Measurements from ENCODE around the gene TMEM41A.
"Not testable (repeated sequence)": the region's sequence is repeated elsewhere in the genome, so short reads cannot be mapped to it uniquely, and the experiment has no call there.

TMEM41A gene

DNA sequence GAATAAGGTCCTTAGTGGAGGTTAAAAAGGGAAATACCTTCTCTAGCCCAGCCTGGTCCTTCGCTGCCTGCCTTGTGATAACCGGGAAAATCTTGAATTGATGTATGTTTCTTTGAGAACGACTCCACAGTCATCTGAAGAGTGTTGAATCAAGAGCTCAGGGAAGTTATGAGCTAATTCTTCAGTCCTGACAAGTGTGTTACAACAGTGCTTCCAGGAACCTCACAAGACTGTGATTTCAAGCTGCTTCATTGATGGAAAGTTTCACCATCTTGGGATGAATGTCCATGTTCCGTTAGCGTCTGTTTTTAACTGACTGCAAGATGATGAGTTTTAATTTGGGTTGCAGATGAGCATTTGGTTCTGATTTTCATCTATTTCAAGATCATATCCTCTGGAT lies 12.4 kb downstream of the TMEM41A start:
- DNase-seq: no peak

GRCh38 chr3:185484296-185484695 lies 14.5 kb downstream of the TMEM41A start:
- DNase-seq: no peak

DNA sequence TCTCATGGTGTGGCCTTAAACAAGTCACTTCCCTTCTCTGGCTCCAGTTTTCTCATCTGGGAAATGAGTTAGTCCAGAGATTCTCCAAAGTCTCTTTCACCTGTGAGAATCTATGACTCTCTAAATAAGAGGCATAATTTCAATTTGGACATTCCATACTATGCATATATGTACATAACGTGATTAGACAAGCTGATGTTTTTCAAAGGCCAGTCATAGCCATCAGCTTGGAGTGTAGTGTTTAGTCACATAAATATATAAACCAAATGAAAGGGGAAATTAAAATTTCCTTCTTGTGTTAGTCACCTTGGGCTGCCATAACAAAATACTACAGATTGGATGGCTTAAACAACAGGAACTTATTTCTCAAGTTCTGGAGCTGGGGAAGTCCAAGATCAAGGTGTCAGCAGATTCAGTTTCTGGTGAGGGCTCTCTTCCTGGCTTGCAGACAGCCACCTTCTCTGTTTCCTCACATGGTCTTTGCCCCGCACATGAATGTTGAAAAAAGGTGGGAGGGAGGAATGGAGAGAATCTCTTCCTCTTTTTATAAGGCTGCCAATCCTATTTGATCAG lies 19.4 kb downstream of the TMEM41A start:
- DNase-seq: no peak

DNA sequence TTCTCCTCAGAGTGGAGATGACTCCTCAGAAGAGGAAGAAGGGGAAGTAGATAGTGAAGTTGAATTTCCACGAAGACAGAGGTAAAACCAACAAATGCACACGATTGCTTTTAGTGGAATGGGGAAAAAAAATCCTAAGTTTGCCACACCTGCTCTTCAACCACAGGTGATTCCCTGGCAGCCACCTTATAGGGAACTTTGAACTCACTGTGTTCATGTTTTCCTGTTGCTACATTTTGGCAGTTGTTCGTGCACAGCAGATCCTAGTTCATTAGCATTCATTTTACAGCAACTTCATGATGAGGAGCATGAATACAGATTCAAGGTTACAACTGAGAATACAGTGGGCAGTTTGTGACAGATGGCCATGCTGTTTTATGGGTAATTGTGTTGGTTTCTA lies 21.5 kb downstream of the TMEM41A start:
- DNase-seq: no peak

GRCh38 chr3:185474922-185475321 lies 23.9 kb downstream of the TMEM41A start:
- not testable (repeated sequence) for DNase-seq

- DNase-seq: no peak
Observed at GRCh38 chr3:185473290-185473815, 25.5 kb downstream of the TMEM41A start.

DNA sequence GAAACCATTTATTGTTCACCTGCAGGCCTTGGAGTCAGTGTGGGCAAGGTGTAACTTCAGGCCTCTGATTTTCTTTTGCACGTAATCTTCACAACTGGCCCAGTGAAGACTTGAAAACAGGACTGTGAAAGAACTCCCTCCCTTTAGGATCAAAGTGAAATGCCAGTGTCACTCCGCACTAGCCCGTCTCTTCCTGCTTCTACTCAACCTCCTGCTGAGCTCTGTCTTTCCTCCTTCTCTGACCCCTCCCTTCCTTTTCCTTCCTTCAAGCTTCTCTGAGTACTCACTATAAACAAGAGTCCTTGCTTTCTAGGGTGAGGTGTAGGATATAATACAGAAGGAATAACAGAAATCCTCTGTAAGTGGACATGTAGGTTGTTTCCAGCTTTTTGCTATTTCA lies 28.5 kb downstream of the TMEM41A start:
- DNase-seq: no peak

DNA sequence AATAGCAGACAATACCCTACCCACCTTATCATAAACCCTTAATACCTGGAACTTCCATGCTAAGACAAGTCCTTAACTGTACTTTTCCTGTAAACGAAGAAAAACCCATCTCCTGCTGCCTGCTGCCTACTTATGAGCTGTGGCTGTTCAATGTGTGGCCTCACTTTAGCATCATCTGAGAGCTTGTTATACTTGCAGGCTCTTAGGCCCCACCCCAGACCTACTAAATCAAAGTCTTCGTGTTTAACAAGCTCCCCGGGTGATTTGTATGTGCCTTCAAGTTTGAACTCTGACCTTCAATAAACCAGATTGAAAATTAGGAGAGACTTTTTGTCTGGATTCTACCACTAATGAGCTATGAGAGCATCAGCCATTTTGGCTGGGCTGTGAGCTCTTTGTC lies 29.3 kb downstream of the TMEM41A start:
- no peak for DNase-seq

- DNase-seq: not testable (repeated sequence)
Observed at GRCh38 chr3:185466123-185466522, 32.7 kb downstream of the TMEM41A start.

- no peak for DNase-seq
Observed at GRCh38 chr3:185465471-185465870, 33.4 kb downstream of the TMEM41A start.

DNA sequence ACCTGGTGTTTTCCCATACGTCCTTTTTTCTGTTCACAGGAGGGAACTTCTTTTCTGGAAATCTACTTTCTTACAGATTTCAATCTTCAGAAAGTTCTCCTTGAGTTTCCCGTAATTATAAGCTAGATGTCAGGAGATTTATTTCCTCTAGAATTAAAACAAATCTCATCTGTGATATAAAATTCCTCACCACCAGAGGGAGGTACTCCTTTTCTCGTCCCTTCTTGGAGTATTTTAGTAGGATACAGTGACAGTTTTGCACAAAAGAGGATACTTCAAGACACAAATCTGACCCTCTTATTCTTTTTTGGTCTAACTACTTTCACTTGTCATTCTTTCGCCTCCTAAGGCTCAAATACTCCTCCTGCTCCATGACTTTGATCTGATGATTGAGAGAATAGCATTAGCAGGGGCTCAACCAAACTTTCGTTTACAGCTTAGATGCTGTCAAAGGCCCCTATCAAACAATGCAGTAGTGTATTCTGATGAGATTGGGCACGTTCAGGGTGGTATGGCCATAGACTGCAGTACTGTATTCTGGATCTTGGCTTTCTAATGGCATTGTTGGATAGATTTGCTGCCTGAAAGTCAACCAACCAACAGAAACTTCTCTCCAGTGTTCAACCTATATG lies 38.0 kb downstream of the TMEM41A start:
- DNase-seq: no peak

DNA sequence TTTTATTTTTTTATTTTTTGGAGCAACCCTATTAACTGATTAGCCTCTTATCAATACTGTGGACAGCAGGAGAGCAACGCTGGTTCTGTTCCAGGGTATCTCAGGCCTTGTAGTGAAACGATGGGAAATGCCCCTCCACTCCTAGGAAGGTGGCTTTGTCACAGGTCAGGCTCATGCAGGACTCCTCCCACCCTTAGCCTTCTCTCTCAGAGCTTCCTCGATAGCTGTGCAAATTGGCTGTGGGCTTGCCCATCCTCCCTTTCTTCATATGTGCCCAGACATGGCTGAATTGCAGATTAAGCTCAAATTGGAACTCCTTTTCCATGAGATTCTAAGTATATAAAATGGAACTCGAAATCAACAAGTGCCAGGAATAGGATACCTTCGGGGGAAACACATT lies 38.5 kb downstream of the TMEM41A start:
- no peak for DNase-seq

- no peak for DNase-seq
Observed at GRCh38 chr3:185457376-185457775, 41.5 kb downstream of the TMEM41A start.

GRCh38 chr3:185451432-185451831 lies 47.4 kb downstream of the TMEM41A start:
- DNase-seq: not testable (repeated sequence)

DNA sequence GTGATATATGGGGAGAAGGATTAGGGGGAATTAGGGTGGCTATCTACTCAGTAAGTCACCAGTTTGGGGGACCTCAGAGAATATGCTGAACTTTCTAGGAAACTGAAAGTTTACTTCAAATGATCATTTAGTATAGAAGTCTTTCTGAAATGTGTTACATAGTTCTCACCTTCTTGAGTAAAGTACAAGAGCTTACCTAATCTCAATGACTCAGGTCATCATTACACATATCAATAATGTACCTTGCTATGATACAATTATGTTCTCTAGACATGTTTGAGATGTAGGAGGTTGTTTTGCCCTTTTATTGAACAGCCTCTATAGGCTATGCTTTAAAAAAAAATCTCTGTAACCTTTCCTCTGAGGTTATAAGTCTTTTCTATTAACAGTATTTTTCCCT lies 50.7 kb downstream of the TMEM41A start:
- no peak for DNase-seq

DNA sequence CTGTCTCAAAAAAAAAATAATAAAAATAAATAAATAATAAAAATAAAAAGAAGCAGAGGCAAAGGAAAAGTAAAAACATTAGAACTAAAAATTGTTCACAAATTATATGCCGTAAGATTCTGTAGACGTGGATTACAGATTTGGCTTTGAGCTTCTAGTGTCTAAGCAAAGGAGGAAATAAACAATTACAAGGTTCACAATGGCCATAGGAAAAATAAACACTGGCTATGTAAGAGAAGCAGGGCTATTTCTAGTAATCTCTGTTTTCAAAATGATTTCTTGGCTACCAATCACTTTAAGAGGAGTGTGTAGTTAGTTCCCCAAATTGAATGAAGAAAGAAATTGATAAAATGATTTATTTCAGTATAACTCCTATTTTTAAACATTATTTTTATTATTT lies 54.5 kb downstream of the TMEM41A start:
- no peak for DNase-seq

DNA sequence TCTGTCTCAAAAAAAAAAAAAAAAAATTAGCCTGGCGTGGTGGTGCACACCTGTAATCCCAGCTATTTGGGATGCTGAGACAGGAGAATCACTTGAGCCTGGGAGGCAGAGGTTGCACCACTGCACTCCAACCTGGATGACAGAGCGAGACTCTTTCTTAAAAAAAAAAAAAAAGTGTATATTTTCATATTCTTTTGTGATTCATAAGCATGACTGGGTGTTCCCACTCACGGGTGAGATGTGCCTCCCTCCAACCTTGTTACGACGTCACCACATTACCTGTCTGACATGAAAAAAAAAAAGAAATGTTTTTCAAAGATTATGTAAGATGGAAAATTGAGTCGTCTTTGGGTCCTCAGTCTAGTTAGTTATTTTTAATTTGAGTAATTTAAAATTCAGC lies 56.8 kb downstream of the TMEM41A start:
- DNase-seq: no peak

DNA sequence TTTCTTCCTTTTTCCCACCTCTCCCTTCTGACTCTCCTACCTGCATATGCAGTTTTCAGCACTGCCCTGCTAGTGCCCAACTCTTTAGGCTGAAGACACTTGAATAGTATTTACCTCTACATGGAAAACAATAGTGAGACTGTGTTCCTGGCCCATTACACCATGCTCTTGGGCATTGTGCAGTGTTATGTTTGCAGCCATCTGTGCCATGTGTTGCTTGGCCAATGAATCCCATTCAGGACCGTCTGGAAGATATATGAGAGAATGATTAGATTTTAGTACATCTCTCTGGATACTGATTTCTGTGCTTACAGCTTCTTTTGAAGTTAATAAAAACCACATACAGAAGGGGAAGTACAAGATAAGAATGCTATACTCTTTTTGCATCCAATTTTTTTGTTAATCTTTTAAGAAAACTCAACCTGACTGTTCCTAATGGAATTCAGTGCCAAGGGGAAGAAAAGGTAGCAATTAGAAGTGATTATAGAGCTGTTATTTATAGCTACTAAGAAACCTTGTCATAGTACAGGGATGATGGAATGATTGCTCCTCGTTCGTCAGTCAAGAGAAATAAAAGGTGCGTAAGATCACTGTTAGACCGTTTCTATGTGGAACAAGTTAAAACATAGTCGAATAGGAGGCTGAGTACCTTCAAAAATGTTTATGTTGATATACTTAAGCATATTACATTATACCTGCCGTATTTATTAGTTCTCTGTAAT lies 58.9 kb downstream of the TMEM41A start:
- DNase-seq: no peak

Data from stimulated activated CD4-positive, alpha-beta T cell treated with anti-CD3 and anti-CD28 coated beads, Interleukin-15, amount 100 ng/mL, for 24 hours (primary cell).